CD4-positive, CD25-positive, alpha-beta regulatory T cell (primary cell): ENCODE measurements around the gene CPSF4. TPM values are rescaled to one million over a fixed set of nuclear protein-coding genes. Genes with fewer than 3 reads are reported as not detected.
"Not testable (repeated sequence)": the region's sequence is repeated elsewhere in the genome, so short reads cannot be mapped to it uniquely, and the experiment has no call there.

Source experiments
- ATAC-seq, 2 donors: fragments of 150-1000 bp; cut with Tn5 transposase; one replicate each; pipeline ENCODE4 v1.10.0; 2021; ENCODE audit warnings: low read depth in 2 of 2, moderate number of reproducible peaks in 2 of 2, moderate library complexity in 1 of 2
- DNase-seq, 3 donors: peaks; one replicate each; pipeline versions ENCODE4 v3.0.0 to v3.0.0-alpha.2; 2012 to 2022; ENCODE audit warnings: mixed read lengths in 1 of 3
- H3K27ac ChIP-seq: one replicate; pipeline ENCODE4 v1.7.0; 2013; ENCODE audit warnings: mild to moderate bottlenecking, low read length; ENCODE audit not compliant: insufficient read depth, poor library complexity, severe bottlenecking
- H3K27me3 ChIP-seq: one replicate; pipeline ENCODE4 v1.7.0; 2013; ENCODE audit warnings: low read length; ENCODE audit not compliant: control insufficient read depth, insufficient read depth
- H3K36me3 ChIP-seq: one replicate; pipeline ENCODE4 v1.7.0; 2013; ENCODE audit warnings: mild to moderate bottlenecking, low read length, moderate library complexity; ENCODE audit not compliant: control insufficient read depth, insufficient read depth
- H3K4me1 ChIP-seq: 2 replicates; pipeline ENCODE4 v1.7.0; 2013; ENCODE audit warnings: mild to moderate bottlenecking, low read length; ENCODE audit not compliant: insufficient read depth, control insufficient read depth, poor library complexity, severe bottlenecking
- H3K4me3 ChIP-seq: one replicate; pipeline ENCODE4 v1.7.0; 2013; ENCODE audit warnings: low read depth, mild to moderate bottlenecking, low read length, moderate library complexity
- H3K9me3 ChIP-seq, 2 experiments: 1 replicate in 1 of 2; 2 replicates in 1 of 2; pipeline ENCODE4 v1.7.0; 2013; ENCODE audit warnings: low read length in 2 of 2, mild to moderate bottlenecking in 1 of 2, moderate library complexity in 1 of 2; ENCODE audit not compliant: control insufficient read depth in 2 of 2
- H3K27ac Mint-ChIP-seq, 3 donors: one replicate each; pipeline ENCODE4 v1.8.0; 2020 to 2022; ENCODE audit warnings: mild to moderate bottlenecking in 3 of 3, mixed read lengths in 3 of 3, moderate library complexity in 2 of 3
- H3K27me3 Mint-ChIP-seq: one replicate; pipeline ENCODE4 v1.8.0; 2022; ENCODE audit warnings: mild to moderate bottlenecking, mixed read lengths
- H3K36me3 Mint-ChIP-seq: one replicate; pipeline ENCODE4 v1.8.0; 2020; ENCODE audit warnings: mixed read lengths
- H3K4me1 Mint-ChIP-seq, 4 donors: one replicate each; pipeline ENCODE4 v1.8.0; 2020 to 2022; ENCODE audit warnings: mixed read lengths in 4 of 4, mild to moderate bottlenecking in 1 of 4
- H3K4me3 Mint-ChIP-seq, 4 donors: one replicate each; pipeline ENCODE4 v1.8.0; 2020 to 2022; ENCODE audit warnings: mild to moderate bottlenecking in 4 of 4, mixed read lengths in 4 of 4, moderate library complexity in 3 of 4
- H3K9me3 Mint-ChIP-seq, 7 donors: one replicate each; pipeline ENCODE4 v1.8.0; 2020 to 2022; ENCODE audit warnings: mixed read lengths in 7 of 7, mild to moderate bottlenecking in 3 of 7, moderate library complexity in 2 of 7
- polyA plus RNA-seq, 4 donors: library from polyadenylated mRNA; unstranded; fragments of 300-500 nt; fragmentation: Illumina TruSeq; gene quantifications; one replicate each; pipeline ENCODE4 v1.2.3, GENCODE V29; 2021
- total RNA-seq: library from RNA; stranded (reverse); gene quantifications from one replicate; pipeline ENCODE4 v1.2.3, GENCODE V29; 2022

The CPSF4 gene
- total and polyA plus RNA-seq, 5 donors from 2014 or later: 19.4 to 43.7 (median 24.1) TPM

DNA sequence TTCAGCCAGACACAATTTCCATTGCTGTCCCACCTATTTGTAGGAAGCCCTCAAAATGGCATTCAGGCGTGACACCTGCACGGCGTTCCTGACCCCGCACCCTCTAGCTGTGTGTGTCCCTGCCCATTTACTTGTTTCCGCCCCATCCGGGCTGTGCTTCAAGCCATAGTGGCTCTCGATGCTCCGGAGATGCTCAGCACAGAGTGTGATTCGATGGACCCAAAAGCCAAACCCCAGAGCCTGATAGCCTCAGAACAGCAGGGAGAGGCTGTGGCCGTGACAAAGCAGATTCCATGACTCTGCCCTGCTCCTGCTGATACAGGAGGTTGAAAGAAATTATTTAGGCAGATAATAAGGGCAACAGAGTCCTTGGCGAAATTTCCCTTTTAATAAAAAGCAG, 16.6 kb upstream of the CPSF4 start:
- Histone ChIP-seq H3K27me3 (no peaks in the 10 kb centered on the region), H3K4me1 (no peaks in the 10 kb centered on the region), H3K9me3 (no peaks in the 10 kb centered on the region), H3K36me3 (peaks cover 57% of the 10 kb centered on the region), H3K27ac (no peak overlapping the region), H3K4me3 (no peak overlapping the region)
- ATAC-seq: no peak
- Mint-ChIP-seq H3K27ac (peak overlapping the region in 1 of 3 donors; percentile 79), H3K36me3 (peaks cover 16% of the 10 kb centered on the region), H3K27me3 (no peaks in the 10 kb centered on the region), H3K4me1 (peaks cover 0 to 2% (median 0%) of the 10 kb centered on the region in 4 donors), H3K9me3 (no peaks in the 10 kb centered on the region), H3K4me3 (no peak overlapping the region)
- no peak for DNase-seq

- ATAC-seq: no peak
Observed at GRCh38 chr7:99422625-99423024, 16.1 kb upstream of the CPSF4 start.

GRCh38 chr7:99424932-99425730, 13.6 kb upstream of the CPSF4 start:
- Histone ChIP-seq H3K27ac (no peak overlapping the region), H3K27me3 (no peaks in the 10 kb centered on the region), H3K4me1 (no peaks in the 10 kb centered on the region), H3K9me3 (no peaks in the 10 kb centered on the region), H3K4me3 (no peak overlapping the region), H3K36me3 (peaks cover 28% of the 10 kb centered on the region)
- no peaks in the 10 kb centered on the region for H3K27me3 Mint-ChIP-seq
- H3K4me1 Mint-ChIP-seq: peaks cover 0 to 6% (median under 1%) of the 10 kb centered on the region in 4 donors
- H3K9me3 Mint-ChIP-seq: no peaks in the 10 kb centered on the region
- ATAC-seq (no peak), DNase-seq (no peak)
- no peak overlapping the region for H3K27ac Mint-ChIP-seq
- no peak overlapping the region for H3K4me3 Mint-ChIP-seq
- H3K36me3 Mint-ChIP-seq: peaks cover 5% of the 10 kb centered on the region

More at GRCh38 chr7:99422625-99423024, 16.1 kb upstream of the CPSF4 start:
- no peaks in the 10 kb centered on the region for H3K4me1 ChIP-seq
- Mint-ChIP-seq H3K27ac (no peak overlapping the region), H3K4me1 (peaks cover 0 to 2% (median 0%) of the 10 kb centered on the region in 4 donors), H3K9me3 (no peaks in the 10 kb centered on the region), H3K36me3 (peaks cover 11% of the 10 kb centered on the region), H3K27me3 (no peaks in the 10 kb centered on the region), H3K4me3 (no peak overlapping the region)
- no peak overlapping the region for H3K4me3 ChIP-seq
- H3K27me3 ChIP-seq: no peaks in the 10 kb centered on the region
- H3K27ac ChIP-seq: no peak overlapping the region
- DNase-seq: no peak
- H3K9me3 ChIP-seq: no peaks in the 10 kb centered on the region
- H3K36me3 ChIP-seq: peaks cover 52% of the 10 kb centered on the region

GRCh38 chr7:99428972-99429566, 9.7 kb upstream of the CPSF4 start:
- DNase-seq: peak in 1 of 3 donors; percentile 53
- H3K36me3 Mint-ChIP-seq: peaks cover 6% of the 10 kb centered on the region
- no peak overlapping the region for H3K27ac Mint-ChIP-seq

GRCh38 chr7:99429756-99430155, 9.0 kb upstream of the CPSF4 start:
- H3K27ac Mint-ChIP-seq: no peak overlapping the region
- no peak for DNase-seq
- Histone ChIP-seq H3K27ac (no peak overlapping the region), H3K27me3 (no peaks in the 10 kb centered on the region), H3K4me1 (no peaks in the 10 kb centered on the region), H3K9me3 (no peaks in the 10 kb centered on the region), H3K4me3 (no peak overlapping the region), H3K36me3 (peaks cover 19% of the 10 kb centered on the region)
- H3K4me3 Mint-ChIP-seq: no peak overlapping the region
- no peaks in the 10 kb centered on the region for H3K9me3 Mint-ChIP-seq
- no peaks in the 10 kb centered on the region for H3K27me3 Mint-ChIP-seq
- ATAC-seq: no peak
- peaks cover 6% of the 10 kb centered on the region for H3K36me3 Mint-ChIP-seq
- peaks cover 0 to 6% (median 0%) of the 10 kb centered on the region in 4 donors for H3K4me1 Mint-ChIP-seq

More at GRCh38 chr7:99428972-99429566, 9.7 kb upstream of the CPSF4 start:
- Histone ChIP-seq H3K27me3 (no peaks in the 10 kb centered on the region), H3K36me3 (peaks cover 19% of the 10 kb centered on the region), H3K9me3 (no peaks in the 10 kb centered on the region), H3K4me1 (no peaks in the 10 kb centered on the region), H3K27ac (no peak overlapping the region), H3K4me3 (no peak overlapping the region)
- Mint-ChIP-seq H3K27me3 (no peaks in the 10 kb centered on the region), H3K4me3 (no peak overlapping the region), H3K9me3 (no peaks in the 10 kb centered on the region), H3K4me1 (peaks cover 0 to 6% (median 0%) of the 10 kb centered on the region in 4 donors)
- ATAC-seq: peak in 1 of 2 donors; percentile 63

GRCh38 chr7:99431756-99432540, 6.8 kb upstream of the CPSF4 start:
- H3K36me3 Mint-ChIP-seq, DNase-seq, ATAC-seq, H3K4me3 ChIP-seq, H3K4me3 Mint-ChIP-seq, H3K27me3 Mint-ChIP-seq, H3K27ac ChIP-seq, H3K9me3 ChIP-seq, H3K27me3 ChIP-seq, H3K9me3 Mint-ChIP-seq, H3K4me1 ChIP-seq: not testable (repeated sequence)
- H3K36me3 ChIP-seq: peaks cover 13% of the 10 kb centered on the region
- Mint-ChIP-seq H3K27ac (peak overlapping the region in 2 of 3 donors; percentile 20 to 38), H3K4me1 (peaks cover 0 to 10% (median 0%) of the 10 kb centered on the region in 4 donors)

- H3K4me1 ChIP-seq: peaks cover 5% of the 10 kb centered on the region
- H3K4me3 ChIP-seq: no peak overlapping the region
- Mint-ChIP-seq H3K4me1 (peaks cover 0 to 19% (median 0%) of the 10 kb centered on the region in 4 donors), H3K27me3 (no peaks in the 10 kb centered on the region), H3K4me3 (no peak overlapping the region), H3K27ac (no peak overlapping the region), H3K36me3 (peaks cover 9% of the 10 kb centered on the region), H3K9me3 (no peaks in the 10 kb centered on the region)
- peaks cover 13% of the 10 kb centered on the region for H3K36me3 ChIP-seq
- ATAC-seq (no peak), DNase-seq (no peak)
- no peak overlapping the region for H3K27ac ChIP-seq
- no peaks in the 10 kb centered on the region for H3K27me3 ChIP-seq
- H3K9me3 ChIP-seq: no peaks in the 10 kb centered on the region
Observed at GRCh38 chr7:99433158-99433557, 5.6 kb upstream of the CPSF4 start.
